Keratinocyte (primary cell): Measurements from ENCODE around the gene COTL1. TPM values are rescaled to one million over a fixed set of nuclear protein-coding genes. Genes with fewer than 3 reads are reported as not detected.
"Not testable (repeated sequence)": the region's sequence is repeated elsewhere in the genome, so short reads cannot be mapped to it uniquely, and the experiment has no call there.

Experiments
- DNase-seq: peaks from one replicate; pipeline ENCODE4 v3.0.0-alpha.2; 2011; ENCODE audit warnings: low read depth, missing footprints, low spot score
- FAIRE-seq: peaks from 2 replicates; lab custom pipeline; 2011; peaks lifted over from hg19 to GRCh38; lab: Jason Lieb, UNC
- H2AFZ ChIP-seq: 2 replicates; pipeline ENCODE4 v1.6.0; 2012; ENCODE audit warnings: low read length, control low read depth, inconsistent platforms; ENCODE audit not compliant: control insufficient read depth
- H3K27ac ChIP-seq: 2 replicates; pipeline ENCODE4 v1.5.1; 2011; ENCODE audit warnings: low read length; ENCODE audit not compliant: control insufficient read depth, insufficient read depth
- H3K27me3 ChIP-seq: 3 replicates; pipeline ENCODE4 v1.6.0; 2011; ENCODE audit warnings: low read length; ENCODE audit not compliant: control insufficient read depth, insufficient read depth; ENCODE audit errors: extremely low read depth
- H3K36me3 ChIP-seq, 2 experiments: 2 replicates in 1 of 2; 3 replicates in 1 of 2; pipeline ENCODE4 v1.5.1; 2011; ENCODE audit warnings: low read length in 2 of 2, mild to moderate bottlenecking in 1 of 2; ENCODE audit not compliant: control insufficient read depth in 2 of 2, insufficient read depth in 2 of 2; ENCODE audit errors: extremely low read depth in 1 of 2
- H3K4me1 ChIP-seq: 3 replicates; pipeline ENCODE4 v1.5.1; 2011; ENCODE audit warnings: low read length; ENCODE audit not compliant: control insufficient read depth, insufficient read depth; ENCODE audit errors: extremely low read depth
- H3K4me2 ChIP-seq: 3 replicates; pipeline ENCODE4 v1.6.0; 2011; ENCODE audit warnings: low read depth, low read length; ENCODE audit not compliant: control insufficient read depth, insufficient read depth; ENCODE audit errors: extremely low read depth
- H3K4me3 ChIP-seq, 3 experiments: fragments of 200-600 bp in 1 of 3; sonication (generic) in 1 of 3; 2 replicates in 2 of 3; 3 replicates in 1 of 3; pipeline ENCODE4 v1.5.1; 2011 to 2016; ENCODE audit warnings: low read length in 3 of 3, mild to moderate bottlenecking in 3 of 3, control low read depth in 2 of 3, inconsistent platforms in 1 of 3, low read depth in 1 of 3, mixed read lengths in 1 of 3, mixed run types in 1 of 3, moderate library complexity in 1 of 3; ENCODE audit not compliant: control insufficient read depth in 2 of 3, insufficient read depth in 2 of 3; ENCODE audit errors: extremely low read depth in 1 of 3
- H3K79me2 ChIP-seq: 2 replicates; pipeline ENCODE4 v1.6.0; 2012; ENCODE audit warnings: low read length; ENCODE audit not compliant: control insufficient read depth, insufficient read depth
- H3K9ac ChIP-seq: 3 replicates; pipeline ENCODE4 v1.6.0; 2011; ENCODE audit warnings: low read length; ENCODE audit not compliant: control insufficient read depth, insufficient read depth; ENCODE audit errors: extremely low read depth
- H3K9me1 ChIP-seq: 3 replicates; pipeline ENCODE4 v1.6.0; 2011; ENCODE audit warnings: low read length; ENCODE audit not compliant: control insufficient read depth, insufficient read depth; ENCODE audit errors: extremely low read depth
- H3K9me3 ChIP-seq: 2 replicates; pipeline ENCODE4 v1.5.1; 2012; ENCODE audit warnings: low read depth, low read length; ENCODE audit not compliant: control insufficient read depth
- H4K20me1 ChIP-seq: 3 replicates; pipeline ENCODE4 v1.6.0; 2011; ENCODE audit warnings: low read length; ENCODE audit not compliant: control insufficient read depth, insufficient read depth; ENCODE audit errors: extremely low read depth
- EZH2 ChIP-seq: IDR thresholded peaks from one replicate; pipeline ENCODE4 v1.6.1; 2012; ENCODE audit warnings: inconsistent platforms, mild to moderate bottlenecking, low read length, moderate library complexity
- dilution Hi-C: fragments of 300-500 bp; cut with MboI; formaldehyde crosslinking; loops from one replicate; pipeline ENCODE4 v1.7.0; 2020; ENCODE audit warnings: low sequenced_read_pairs; ENCODE audit not compliant: extremely low pct_ligation_motif_present
- polyA plus RNA-seq, 5 experiments: library from polyadenylated mRNA; depleted of rRNA in 3 of 5; stranded (reverse) in 3 of 5; stranded (forward) in 1 of 5; unstranded in 1 of 5; fragments of >200 nt; gene quantifications; 1 replicate in 1 of 5; 2 replicates in 3 of 5; 3 replicates in 1 of 5; pipeline versions ENCODE4 v1.2.1 to v1.2.3, GENCODE V29; 2011 to 2012; ENCODE audit warnings: missing spikeins in 2 of 5, low read depth in 1 of 5, low replicate concordance in 1 of 5
- TF ChIP-seq, protein P1 (sequence below), 3 experiments: IDR thresholded peaks in 1 of 3; conservative IDR thresholded peaks in 1 of 3; optimal IDR thresholded peaks in 1 of 3; 2 replicates in 2 of 3; 3 replicates in 1 of 3; pipeline versions ENCODE3 to v1.5.1; 2011; ENCODE audit warnings: low read length in 3 of 3, mild to moderate bottlenecking in 3 of 3, moderate library complexity in 2 of 3, control low read depth in 1 of 3, inconsistent platforms in 1 of 3; ENCODE audit not compliant: insufficient read depth in 2 of 3; ENCODE audit errors: extremely low read depth in 1 of 3

The COTL1 gene
- polyA plus RNA-seq, 1 donor (not counting 4 experiments of a cell fraction or from before 2014, with no cell fraction given) = 116 TPM

DNA sequence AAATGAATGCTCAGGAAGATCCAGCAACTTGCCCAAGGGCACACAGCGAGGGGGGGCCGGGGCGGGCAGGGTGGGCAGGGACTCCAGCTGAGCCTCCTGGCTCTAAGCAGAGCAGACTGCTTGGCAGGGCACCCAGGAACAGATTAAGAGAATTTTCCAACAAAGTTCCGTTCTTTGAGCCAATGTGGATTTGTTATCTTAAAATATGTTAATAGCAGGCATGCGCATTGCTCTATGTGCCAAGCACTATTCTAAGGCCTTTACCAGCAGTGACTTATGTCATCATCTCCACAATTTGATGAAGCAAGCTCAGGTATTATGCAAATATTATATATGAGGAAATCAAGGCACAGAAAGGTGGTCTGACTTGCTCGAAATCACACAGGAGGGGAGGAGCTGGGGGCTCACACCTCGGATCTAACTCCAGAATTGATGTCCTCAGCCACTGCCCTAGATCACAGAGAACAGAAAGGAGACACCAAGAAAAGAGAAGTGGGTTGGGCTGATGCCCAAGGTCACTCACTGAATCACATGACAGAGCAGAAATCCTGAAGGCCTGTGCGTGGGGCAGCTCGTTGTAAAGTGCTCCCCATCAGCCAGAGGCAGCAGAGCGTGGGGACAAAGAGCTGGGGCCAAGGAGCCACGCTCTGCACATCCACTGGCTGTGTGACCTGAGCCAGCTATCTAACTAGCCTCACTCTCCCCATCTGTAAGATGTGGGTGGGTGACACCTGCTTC is 90.2 kb downstream of the COTL1 start:
- TF ChIP-seq EZH2 = no peak
- TF ChIP-seq, protein P1, sequence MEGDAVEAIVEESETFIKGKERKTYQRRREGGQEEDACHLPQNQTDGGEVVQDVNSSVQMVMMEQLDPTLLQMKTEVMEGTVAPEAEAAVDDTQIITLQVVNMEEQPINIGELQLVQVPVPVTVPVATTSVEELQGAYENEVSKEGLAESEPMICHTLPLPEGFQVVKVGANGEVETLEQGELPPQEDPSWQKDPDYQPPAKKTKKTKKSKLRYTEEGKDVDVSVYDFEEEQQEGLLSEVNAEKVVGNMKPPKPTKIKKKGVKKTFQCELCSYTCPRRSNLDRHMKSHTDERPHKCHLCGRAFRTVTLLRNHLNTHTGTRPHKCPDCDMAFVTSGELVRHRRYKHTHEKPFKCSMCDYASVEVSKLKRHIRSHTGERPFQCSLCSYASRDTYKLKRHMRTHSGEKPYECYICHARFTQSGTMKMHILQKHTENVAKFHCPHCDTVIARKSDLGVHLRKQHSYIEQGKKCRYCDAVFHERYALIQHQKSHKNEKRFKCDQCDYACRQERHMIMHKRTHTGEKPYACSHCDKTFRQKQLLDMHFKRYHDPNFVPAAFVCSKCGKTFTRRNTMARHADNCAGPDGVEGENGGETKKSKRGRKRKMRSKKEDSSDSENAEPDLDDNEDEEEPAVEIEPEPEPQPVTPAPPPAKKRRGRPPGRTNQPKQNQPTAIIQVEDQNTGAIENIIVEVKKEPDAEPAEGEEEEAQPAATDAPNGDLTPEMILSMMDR (optimal IDR thresholded peaks at IDR 0.05 in 1 of 3, IDR thresholded peaks at IDR 0.05 in 1 of 3, conservative IDR thresholded peaks at IDR 0.05 in 1 of 3; ENCODE audit: extremely low read depth in 1 of 3, insufficient read depth in 2 of 3, low read length in 3 of 3) = no peak
- Histone ChIP-seq H3K27ac (no peak overlapping the region), H3K79me2 (no peaks in the 10 kb centered on the region), H3K9me1 (no peaks in the 10 kb centered on the region), H3K4me3 (no peak overlapping the region), H3K9ac (no peak overlapping the region), H3K36me3 (no peaks in the 10 kb centered on the region), H3K9me3 (peaks cover 8% of the 10 kb centered on the region), H3K4me2 (peak overlapping the region; percentile 9), H3K27me3 (no peaks in the 10 kb centered on the region), H2AFZ (peak overlapping the region; percentile 75), H4K20me1 (no peaks in the 10 kb centered on the region), H3K4me1 (peaks cover 25% of the 10 kb centered on the region)
- no peak for FAIRE-seq
- dilution Hi-C loops = no loop called here
- DNase-seq = no peak

DNA sequence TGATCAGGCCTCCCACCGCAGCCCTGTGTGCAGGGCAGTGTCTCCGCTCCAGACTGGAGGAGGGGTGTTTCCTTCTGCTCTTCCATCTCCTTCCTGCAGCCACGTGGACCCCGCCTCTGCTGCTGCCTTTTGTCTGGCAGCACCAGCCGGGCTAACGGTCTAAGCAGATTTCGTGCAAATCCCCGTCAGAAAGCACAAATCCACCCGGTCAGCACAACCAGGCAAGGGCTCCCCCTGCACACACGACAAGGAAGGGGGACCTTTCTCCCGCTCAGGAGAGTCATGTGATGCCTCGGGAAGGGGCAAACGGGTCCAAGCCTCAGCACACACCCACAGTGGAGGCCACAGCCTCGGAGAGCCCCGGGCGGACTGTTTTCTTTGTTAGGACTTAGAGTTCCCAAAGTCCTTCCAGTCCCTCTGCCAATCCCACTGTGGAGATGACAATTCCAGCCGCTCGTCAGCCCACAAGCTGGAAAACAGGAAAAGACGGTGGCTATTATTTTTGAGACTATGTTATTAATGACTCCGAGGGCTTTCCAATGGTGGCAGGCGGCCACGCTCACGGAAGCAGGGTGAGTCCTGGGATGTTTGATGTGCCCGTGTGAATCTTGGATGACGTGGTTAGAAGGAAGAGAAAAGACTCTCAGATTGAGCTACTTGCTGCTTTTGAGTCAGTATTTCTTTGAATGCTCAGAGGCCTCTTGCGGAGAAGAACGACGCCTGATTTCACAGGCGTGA is 90.9 kb downstream of the COTL1 start:
- H3K27me3 ChIP-seq = no peaks in the 10 kb centered on the region
- H3K36me3 ChIP-seq = no peaks in the 10 kb centered on the region
- dilution Hi-C loops = no loop called here
- no peaks in the 10 kb centered on the region for H3K9me1 ChIP-seq
- peak overlapping the region; percentile 75 for H2AFZ ChIP-seq
- no peak overlapping the region for H3K27ac ChIP-seq
- H3K4me3 ChIP-seq = peak overlapping the region in 2 of 3 experiments; percentile 9 to 36
- no peaks in the 10 kb centered on the region for H4K20me1 ChIP-seq
- DNase-seq (no peak), FAIRE-seq (peak; percentile 57)
- peak overlapping the region; percentile 74 for H3K4me2 ChIP-seq
- peaks cover 18% of the 10 kb centered on the region for H3K4me1 ChIP-seq
- H3K79me2 ChIP-seq = no peaks in the 10 kb centered on the region
- H3K9ac ChIP-seq = peak overlapping the region; percentile 9
- H3K9me3 ChIP-seq = peaks cover 8% of the 10 kb centered on the region
- TF ChIP-seq, protein P1 (optimal IDR thresholded peaks at IDR 0.05 in 1 of 3, IDR thresholded peaks at IDR 0.05 in 1 of 3, conservative IDR thresholded peaks at IDR 0.05 in 1 of 3; ENCODE audit: extremely low read depth in 1 of 3, insufficient read depth in 2 of 3, low read length in 3 of 3) = no peak
- TF ChIP-seq EZH2 = no peak

DNA sequence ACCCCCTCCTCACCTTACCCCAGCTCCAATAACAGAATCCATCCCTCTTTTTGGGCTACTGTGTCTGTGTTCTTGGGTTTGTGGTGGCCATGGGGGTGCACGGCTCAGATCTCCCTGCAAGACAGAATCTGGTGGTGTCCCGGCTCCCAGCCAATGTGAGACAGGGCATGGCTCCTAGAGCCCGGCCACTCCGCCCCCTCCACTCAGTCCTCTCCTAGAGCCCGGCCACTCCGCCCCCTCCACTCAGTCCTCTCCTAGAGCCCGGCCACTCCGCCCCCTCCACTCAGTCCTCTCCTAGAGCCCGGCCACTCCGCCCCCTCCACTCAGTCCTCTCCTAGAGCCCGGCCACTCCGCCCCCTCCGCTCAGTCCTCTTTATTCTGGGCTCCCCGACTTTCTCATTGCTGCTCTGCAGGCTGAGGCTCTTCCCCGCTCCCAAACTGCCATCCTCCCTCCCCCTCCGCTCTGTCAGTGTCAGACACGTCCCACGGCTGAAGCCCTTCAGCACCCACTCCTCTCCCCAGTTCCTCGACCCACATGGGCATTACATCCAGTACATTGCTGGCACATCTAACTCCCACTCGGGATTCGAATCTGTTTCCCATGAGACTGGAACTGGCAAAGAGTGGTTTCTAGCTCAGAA is 92.8 kb downstream of the COTL1 start:
- FAIRE-seq, H3K36me3 ChIP-seq, H3K9me3 ChIP-seq, H3K4me2 ChIP-seq, H3K9me1 ChIP-seq, H2AFZ ChIP-seq, H3K79me2 ChIP-seq, DNase-seq, H3K27me3 ChIP-seq, H3K27ac ChIP-seq, H3K9ac ChIP-seq, dilution Hi-C loops, H4K20me1 ChIP-seq, H3K4me3 ChIP-seq: not testable (repeated sequence)
- peaks cover 25% of the 10 kb centered on the region for H3K4me1 ChIP-seq
